Medulla oblongata (tissue), 1 donor: ENCODE measurements around the gene ORAI2.
"Not testable (repeated sequence)": the region's sequence is repeated elsewhere in the genome, so short reads cannot be mapped to it uniquely, and the experiment has no call there.

ENCODE experiments used
- DNase-seq: peaks from one replicate; pipeline ENCODE4 v3.0.0-alpha.2; 2015; ENCODE audit errors: extremely low spot score

Gene ORAI2

DNA sequence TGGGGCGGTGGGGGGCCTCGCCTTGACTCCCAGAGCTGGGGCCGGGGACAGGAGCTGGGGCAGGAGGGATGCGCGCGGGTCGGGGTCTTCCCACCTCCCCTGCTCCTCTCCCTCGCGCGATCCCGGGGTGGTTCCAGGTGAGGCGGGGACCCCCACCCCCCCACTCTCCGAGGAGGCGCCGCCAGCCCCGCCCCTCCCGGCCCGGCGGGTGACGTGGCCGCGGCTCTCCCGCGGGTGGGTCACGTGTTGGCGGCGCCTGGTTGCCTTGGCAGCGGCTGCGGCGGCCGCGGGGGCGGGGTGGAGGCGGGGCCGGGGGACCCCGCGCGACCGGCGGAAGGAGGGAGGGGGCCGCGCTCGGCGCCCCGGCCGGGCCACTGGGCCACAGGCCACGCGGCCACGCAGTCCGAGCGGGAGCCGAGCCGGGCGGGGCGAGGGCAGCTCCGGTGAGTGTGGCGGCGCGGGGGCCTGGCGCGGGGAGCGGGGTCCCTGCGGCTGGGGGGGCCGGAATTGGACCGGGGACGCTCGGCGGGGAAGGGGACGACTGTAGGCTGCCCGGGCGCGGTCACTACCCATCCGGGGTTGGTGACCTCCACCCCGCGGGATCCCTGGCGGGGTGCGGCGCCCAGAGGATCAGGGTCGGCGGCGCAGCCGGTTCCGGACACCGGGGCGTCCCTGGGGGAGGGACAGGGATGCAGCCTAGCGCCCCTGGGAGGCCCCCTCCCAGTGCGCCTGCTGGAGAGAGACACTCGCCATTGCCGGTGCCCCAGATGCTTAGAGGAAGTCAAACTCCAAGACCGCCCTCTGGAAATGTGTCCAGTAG is at the start of gene ORAI2:
Gene ORAI2, plus strand, starts transcription at position 357 of the 820 bp plus-strand sequence. CDS start 5,382 bp downstream, outside the sequence.
- DNase-seq, result peak; percentile 76

DNA sequence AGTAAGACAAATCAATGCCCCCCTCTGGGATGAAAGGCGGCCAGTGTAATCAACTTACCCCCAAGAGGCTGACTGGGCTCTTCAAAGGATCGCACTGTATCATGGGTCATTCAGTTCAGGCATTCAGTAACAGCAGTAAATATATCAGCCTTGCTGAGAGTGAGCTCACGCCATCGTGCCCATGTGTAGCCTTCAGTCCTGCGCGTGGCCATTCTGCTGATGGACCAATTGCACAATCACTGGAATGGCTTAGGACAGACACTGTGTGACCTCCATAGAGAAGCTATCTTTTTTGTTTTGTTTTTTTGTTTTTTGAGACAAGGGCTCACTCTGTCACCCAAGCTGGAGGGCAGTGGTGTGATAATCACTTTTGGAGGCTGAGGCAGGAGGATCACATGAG is 46.3 kb upstream of the ORAI2 start:
- no peak for DNase-seq

DNA sequence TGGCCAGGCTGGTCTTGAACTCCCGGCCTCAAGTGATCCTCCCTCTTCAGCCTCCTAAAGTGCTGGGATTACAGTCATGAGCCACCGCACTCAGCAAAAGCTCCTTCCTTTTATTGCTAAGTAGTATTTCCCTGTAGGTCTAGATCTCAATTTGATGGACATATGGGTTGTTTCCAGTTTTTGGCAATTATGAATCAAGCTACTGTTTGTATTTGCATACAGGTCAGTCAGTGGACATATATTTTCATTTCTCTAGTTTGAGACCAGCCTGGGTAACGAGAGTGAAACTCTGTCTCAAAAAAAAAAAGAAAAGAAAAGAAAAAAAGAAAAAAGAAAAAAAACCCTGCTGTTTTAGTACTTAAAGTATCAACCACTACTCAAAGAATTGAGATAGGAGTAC is 43.6 kb upstream of the ORAI2 start:
- DNase-seq, result no peak

DNA sequence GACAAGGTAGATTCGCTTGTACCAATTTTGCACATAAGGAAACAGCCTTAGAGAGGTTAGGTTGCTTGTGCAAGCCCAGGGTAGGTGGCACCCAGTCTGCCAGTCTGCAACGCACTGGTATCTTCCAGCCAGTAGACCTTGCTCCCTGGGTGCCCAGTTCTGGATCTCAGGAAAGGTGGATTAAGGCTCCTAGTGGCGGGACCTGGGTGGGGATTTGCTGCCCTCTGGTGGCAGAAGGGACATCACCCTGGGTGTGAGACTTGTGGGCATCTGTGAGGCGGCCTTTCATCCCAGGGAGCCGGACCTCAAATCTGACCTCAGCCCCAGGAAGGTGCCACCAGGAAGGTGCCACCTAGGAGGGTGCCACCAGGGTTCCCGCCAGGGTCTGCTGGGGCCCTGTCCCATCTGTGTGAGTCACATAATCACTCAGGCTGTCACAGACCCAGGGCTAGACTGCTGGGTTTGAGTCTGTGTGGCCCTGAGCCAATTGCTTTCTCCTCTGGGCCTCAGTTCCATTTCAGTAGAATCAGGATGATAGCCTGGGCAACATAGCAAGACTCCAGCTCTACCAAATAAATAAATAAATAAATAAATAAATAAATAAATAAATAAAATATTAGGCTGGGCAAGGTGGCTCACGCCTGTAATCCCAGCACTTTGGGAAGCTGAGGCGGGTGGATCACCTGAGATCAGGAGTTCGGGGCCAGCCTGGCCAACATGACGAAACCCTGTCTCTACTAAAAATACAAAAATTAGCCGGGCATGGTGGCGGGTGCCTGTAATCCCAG is 42.5 kb upstream of the ORAI2 start:
- DNase-seq, result peak; percentile 91

DNA sequence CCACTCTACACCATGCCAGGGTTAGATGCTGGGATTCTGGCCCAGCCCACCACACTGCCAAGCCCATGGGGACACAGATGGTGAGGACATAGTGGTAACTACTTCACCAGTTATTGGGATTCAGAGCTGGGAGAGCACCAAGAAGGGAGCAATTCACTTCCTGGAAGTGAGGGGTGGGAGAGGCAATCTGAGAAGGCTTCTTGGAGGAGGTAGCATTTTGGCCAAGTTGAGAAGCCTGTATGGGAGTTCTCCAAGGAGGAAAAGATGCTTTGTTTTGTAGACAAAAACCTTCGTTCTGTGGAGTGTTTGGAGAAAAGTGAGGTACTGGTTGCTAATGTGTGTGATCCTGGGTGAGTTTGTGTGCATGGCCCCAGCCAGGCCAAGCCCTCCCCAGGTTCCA is 41.0 kb upstream of the ORAI2 start:
- no peak for DNase-seq

DNA sequence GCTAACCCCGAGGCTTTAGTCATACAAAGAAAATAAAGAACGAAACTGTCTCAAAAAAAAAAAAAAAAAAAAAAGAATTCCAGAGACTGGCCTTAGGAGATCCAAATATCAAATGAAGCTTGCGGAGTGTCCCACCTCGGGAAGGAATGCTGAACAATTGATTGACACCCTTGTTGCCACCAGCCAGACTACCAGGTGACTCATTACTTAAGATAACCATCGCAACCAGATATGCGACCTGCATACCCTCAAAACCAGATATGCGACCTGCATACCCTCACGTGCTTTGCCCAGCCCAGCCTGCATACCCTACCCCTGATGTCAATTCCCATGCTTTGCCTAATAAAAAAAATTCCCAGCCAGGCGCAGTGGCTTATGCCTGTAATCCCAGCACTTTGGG is 39.9 kb upstream of the ORAI2 start:
- DNase-seq, result no peak

DNA sequence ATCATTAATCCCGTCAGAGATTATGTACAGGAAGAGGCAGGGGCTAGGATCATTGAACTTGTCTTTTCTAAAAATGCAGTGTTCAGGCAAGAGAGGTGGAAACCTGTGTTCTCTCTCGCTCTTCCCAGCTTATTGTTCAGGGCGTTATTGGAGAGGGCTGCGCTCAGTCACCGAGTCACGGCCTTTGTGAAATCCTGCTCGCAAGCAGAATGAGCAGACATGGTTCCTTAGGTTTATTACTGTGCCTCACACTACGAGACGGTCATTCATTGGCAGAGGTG is 37.8 kb upstream of the ORAI2 start:
- peak; percentile 13 for DNase-seq

DNA sequence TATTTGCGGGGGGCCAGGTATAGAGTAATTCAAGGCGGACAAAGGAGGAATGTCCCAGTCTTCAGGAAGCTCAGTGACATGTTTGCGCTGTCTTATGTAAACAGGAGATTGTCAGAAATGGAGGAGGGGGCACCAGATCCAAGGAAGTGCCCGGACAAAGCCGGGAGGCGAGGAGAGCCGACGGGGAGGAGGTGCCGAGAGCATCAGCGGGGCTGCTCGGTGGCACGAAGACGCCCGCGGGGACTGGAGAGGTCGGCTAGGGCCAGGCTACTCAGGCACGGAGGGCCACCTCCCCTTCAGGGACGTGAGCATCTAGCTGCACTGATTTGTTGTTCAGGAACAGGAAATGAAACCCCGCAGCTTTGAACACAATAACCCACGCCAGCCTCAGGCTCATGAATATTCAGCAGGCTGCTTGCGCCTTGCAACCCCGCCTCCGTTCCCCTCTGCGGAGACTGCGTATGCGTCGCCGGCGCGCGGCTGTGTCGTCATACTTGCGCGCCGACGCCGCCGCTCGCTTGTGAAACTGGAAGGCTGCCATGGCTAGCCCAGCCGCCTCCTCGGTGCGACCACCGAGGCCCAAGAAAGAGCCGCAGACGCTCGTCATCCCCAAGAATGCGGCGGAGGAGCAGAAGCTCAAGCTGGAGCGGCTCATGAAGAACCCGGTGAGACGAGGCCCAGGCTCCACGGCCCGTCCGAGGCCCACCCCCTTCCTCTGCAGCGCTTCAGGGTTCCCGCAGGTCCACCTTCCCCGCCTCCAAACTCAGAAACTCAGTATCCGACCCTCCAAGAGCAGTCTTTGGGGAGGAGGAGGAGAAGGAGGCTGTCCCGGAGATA is 37.3 kb upstream of the ORAI2 start, which contains the start of gene PRKRIP1:
Gene PRKRIP1, plus strand, starts transcription at position 491 of the 837 bp plus-strand sequence. Its CDS starts 49 bp downstream, at position 540.
- peak; percentile 96 for DNase-seq

DNA sequence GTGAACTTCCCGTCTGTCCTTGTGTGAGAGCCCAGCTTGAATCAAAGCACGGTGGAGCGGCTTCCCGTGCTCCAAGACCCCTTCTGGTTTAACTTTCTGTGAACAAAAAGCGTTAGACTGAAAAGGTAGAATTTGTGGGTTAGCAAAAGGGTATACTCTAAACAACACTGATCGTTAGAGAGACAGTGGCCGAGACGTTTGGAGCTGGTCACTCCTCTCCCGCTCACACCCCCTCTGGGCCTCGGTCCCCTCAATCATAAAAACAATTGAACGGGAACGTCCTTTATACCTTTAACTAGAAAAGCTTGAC is 36.7 kb upstream of the ORAI2 start:
- no peak for DNase-seq

DNA sequence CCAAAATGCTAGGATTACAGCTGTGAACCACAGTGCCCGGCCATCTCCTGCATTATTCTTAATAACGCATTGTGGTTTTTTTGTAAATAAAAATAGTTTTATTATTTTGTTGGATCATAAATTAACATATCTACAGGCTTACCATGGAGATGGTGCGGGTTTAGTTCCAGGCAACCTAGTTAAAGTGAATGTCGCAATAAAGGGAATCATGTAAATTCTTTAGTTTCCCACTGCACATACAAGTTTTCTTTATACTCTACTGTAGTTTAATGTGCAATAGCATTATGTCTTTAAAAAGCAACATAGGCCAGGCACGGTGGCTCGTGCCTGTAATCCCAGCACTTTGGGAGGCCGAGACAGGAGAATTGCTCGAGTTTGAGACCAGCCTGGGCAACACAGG is 34.8 kb upstream of the ORAI2 start:
- DNase-seq, result no peak

DNA sequence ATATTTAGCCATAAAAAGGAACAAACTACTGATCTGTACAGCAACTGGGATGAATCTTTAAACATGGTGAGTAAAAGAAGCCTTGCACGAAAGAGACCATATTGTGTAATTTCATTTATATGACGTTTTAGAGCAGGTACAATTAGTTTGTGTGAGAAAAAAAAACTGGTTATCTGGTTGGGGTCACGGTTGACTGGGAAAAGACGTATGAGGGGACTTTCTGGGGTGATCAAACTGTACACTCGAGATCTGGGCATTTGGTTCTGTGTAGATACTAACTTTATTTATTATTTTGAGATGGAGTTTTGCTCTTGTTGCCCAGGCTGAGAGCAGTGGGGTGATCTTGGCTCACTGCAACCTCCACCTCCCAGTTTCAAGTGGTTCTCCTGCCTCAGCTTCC is 33.0 kb upstream of the ORAI2 start:
- DNase-seq, result no peak

DNA sequence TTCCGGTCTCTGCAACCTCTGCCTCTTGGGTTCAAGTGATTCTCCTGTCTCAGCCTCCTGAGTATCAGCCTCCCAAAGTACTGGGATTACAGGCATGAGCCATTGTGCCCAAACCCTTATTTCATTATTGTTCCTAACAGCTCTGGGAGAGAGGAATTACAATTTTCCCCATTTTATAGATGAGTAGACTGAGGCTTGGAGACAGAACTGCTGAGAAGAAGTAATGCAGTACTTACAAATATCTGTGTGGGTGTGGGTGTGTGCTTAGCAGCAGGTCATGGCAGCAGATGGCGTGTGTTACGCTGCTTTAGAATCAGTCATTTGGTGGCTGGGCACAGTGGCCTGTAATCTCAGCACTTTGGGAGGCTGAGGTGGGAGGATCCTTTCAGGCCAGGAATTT is 29.8 kb upstream of the ORAI2 start:
- DNase-seq, result no peak

DNA sequence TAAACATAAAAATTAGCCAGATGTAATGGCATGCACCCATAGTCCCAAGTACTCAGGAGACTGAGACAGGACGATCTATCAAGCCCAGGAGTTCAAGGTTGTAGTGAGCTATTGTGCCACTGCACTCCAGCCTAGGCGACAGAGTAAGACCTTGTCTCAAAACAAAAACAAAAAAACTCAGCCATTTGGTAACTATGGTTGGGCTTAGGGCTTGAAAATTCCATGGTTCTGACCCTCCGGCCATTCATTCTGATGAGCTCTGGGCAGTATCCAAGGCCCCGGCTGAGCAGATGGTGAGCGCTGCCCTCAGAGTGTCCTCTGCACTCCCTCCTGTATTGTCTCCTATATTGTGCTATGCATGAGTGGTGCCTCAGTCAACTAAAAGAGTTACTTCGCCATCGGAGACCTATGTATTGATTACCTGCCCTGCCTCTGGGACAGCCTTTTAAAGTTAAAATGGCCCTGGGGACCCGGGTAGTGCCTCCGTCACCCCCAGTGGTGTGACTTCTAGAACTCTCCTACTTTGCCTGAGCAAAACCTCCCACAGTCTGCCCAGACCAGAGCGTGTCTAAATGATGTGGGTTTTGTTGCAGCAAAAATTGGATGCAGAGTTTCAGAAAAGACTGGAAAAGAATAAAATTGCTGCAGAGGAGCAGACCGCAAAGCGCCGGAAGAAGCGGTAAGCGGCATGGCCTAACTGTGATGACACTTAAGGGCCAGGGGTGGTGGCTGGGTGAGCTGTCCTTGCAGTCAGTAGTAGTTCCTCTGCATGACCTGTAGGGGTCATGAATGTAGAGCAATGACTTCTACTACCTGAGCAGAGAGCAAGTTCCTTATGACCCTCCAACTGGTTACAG is 29.1 kb upstream of the ORAI2 start:
- DNase-seq, result peak; percentile 48

DNA sequence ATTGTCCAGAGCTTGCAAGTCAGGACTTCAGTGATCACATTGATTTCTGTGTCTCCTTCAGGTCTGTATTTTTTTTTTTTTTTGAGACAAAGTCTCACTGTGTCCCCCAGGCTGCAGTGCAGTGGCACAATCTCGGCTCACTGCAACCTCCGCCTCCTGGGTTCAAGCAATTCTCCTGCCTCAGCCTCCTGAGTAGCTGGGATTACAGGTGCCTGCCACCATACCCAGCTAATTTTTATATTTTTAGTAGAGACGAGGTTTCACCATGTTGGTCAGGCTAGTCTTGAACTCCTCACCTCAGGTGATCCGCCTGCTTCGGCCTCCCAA is 28.6 kb upstream of the ORAI2 start:
- DNase-seq, result not testable (repeated sequence)

DNA sequence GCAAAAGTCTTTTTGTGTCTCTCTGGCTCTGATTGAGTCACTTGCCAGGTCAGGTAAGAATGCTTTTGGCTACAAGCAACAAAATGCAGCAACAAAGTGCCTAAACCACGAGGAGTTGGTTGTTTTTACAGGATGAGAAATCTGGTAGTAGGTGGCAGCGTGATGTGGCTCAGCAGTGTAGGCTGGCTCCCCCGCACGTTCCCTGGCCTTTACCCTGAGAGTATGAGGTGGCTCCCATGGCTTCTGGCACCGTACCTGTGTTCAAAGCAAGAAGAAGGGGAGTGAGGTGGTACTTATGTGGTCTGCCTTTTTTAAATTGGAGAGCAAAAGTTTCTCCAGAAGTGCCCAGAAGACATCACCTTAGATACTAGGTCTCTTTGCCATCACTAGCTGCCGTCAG is 25.5 kb upstream of the ORAI2 start:
- DNase-seq, result no peak

DNA sequence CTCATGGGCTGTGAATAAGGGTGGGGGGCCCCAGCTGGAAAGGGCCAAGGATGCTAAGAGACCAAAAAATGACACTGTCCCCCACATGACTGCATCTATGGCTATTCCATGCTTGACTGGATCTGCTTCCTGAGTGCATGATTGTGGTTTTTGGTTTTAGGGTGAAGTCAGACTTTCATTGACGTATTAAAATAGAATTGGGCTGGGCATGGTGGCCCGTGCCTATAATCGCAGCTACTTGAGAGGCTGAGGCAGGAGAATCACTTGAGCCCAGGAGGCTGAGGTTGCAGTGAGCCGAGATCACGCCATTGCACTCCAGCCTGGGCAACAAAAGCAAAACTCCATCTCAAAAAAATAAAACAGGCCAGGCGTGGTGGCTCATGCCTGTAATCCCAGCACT is 24.8 kb upstream of the ORAI2 start:
- not testable (repeated sequence) for DNase-seq

DNA sequence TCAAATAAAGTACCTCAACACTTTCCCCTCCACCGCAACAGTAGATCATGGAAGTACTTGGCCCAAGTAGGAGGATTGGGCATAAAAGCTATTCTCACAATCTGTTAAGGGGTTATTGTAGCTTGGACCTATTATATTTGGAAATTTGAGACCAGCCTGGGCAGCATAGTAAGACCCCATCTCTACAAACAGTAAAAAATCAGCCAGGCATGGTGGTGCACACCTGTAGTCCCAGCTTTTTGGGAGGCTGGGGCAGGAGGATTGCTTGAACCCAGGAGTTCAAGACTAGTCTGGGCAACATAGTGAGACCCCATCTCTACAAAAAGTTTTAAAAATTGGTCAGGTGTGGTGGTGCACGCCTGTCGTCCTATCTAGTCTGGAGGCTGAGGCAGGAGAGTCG is 24.0 kb upstream of the ORAI2 start:
- no peak for DNase-seq

DNA sequence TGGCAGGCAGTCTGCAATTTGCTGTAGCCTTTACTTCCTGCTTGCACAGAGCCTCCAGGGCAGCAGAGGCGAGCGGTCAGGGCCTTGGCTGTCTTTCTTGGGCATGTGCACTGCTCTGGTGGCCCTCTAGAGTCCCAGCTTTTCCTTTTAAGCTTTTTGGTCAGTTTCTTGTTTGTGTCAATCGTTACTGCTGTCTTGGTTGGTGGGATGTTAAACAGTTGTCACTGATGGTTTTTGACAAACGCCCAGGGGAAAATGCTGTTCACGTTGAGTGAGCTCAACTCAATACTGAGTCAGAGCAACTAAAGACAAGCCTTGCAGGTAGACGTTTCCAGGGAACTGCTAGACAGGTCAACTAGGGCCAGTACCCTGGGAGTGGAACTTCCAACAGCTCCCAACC is 23.3 kb upstream of the ORAI2 start:
- no peak for DNase-seq

DNA sequence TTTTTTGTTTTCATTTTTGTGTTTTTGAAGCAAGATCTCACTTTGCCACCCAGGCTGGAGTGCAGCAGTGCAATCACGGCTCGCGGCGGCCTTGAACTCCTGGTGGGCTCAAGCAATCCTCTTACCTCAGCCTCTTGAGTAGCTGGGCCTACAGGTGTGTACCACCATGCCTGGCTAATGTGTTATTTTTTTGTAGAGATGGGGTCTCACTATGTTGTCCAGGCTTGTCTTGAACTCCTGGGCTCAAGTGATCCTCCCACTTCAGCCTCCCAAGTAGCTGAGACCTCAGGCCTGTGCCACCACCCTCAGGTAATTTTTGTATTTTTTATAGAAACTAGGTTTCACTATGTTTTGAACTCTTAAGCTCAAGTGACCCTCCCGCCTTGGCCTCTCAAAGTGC is 22.5 kb upstream of the ORAI2 start:
- DNase-seq, result no peak

DNA sequence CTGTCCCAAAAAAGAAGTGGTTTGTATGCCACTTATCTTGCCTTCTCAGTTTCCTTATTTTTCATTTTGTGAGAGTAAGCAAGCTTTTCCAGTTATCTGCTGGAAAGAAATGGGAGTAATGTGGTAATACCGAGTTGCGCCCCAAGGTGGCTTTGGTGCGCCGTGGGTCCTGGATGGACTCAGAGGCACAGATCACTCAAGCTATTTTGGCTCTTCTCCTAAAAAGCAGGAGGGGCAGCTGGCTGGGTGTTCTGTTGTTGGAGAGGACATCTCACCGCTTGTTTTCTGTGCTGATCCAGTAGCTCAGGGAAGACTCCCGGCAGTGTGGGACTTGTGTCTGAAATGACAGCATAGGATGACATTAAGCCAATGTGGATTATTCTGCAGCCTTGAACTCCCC is 20.8 kb upstream of the ORAI2 start:
- DNase-seq, result peak; percentile 70

DNA sequence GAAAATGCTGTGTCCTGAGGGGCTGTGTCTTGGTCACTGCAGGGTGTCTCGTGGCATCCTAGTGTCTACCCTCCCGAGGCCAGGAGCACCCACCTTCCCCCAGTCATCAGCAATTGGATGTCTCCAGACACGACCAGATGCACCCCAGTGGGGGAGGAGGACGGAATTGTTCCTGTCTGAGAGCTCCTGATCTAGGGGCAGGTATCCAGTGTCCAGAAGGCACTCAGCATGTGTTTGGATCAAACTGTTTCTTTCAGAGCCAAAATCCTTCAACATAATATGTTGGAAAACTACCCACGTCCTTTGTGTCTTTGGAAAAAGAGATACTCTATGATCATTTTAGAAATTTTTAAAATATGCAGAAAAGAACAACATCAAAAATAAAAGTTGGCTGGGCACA is 20.3 kb upstream of the ORAI2 start:
- DNase-seq, result no peak

DNA sequence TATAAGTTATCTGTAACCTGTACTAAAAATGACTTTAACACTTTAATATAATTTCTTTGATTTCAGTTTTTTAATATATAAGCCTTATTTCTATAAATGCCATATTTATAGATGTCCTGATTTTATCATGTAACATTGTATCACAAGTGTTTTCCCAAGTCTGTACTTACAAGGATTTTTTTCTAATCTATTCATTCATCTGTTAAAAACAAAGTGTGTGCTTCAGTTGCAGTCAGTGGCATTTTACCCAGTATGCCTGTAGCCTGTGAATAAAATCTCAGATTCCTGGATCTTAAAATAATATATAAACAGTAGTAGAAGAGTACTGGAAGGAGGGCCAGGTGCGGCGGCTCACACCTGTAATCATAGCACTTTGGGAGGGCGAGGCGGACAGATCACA is 19.8 kb upstream of the ORAI2 start:
- no peak for DNase-seq
